ENCODE results near the gene ITIH5. TPM values are rescaled to one million over a fixed set of nuclear protein-coding genes. Genes with fewer than 3 reads are reported as not detected.
A peak's percentile ranks its signal among the peaks of the same experiment; 100 is the strongest.

ITIH5 gene
- polyA plus RNA-seq, 12 donors: 37.9 to 70.7 (median 47.4) TPM; not detected in 1

- DNase-seq: no peak
These were observed 31.2 kb downstream of the ITIH5 start for GRCh38 chr10:7635408-7636125.

DNA sequence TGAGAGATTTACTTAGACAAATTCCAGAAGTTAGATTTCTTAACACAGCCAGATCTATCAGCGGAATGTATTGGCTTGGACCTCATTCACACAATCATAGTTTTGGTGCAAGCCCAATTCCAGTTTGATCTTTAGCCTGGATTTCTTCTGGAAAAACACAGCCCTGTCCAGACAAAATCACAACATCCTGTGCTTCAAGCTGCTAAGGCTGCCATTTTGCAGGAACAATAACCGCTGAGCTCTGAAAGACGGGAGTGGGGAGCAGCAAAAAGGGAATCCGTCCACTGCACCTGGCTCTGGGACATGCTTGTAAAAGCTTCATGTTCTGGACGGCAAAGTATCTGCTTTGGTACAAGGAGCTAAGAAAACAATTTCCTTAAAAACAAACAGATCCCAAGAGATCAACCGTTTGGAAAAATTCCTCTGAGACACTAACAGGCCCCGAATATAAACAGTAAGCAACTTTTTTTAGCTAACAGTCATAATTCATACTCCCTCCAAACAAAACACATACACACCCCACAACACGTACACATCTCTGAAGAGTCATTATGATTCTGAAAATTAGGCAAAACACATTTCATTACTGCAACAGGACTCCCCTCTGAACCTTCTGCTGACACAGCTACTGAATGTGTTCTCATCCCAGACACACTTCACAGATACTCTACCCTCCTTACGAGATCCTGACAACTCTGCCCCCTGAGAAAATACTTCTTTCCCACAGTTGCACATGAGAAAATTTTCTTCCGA is 32.4 kb downstream of the ITIH5 start:
- DNase-seq: peak; percentile 70

DNA sequence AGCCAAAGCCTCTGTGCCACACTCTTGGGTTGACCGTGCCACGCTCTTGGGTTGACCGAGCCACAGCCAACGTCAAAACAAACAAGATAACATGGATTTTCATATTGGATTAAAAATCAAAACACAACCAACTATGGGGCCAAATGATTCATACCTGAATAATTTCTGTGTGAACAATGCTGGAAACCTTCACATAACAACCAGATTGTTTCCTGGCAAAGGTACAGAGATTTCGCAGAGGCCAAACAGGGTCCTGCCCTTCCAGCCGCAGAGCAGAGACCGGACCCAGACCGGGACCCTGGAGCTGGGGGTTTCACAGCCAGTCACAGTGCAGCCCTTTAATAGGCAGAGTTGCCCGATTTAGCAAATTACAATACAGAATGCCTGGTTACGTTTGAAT is 40.5 kb downstream of the ITIH5 start:
- DNase-seq: no peak

DNA sequence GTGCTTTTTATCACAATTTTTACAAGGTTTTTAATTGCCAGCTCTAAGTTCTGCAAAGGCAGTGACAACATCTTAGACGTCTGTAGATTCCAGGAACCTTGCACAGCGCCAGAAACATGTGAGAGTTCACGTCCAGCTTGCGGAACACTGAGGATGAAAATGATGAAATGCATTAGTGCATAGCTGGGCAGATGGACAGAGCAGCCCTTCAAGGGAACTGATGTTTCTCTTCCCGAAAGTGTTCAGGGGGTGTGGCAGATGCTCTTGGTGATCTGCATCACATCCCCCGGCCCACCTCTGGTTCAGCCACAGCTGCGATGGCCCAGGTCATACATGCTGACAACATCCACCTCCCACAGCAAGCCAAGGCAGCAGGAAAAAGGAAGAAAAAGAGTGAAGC is 40.9 kb downstream of the ITIH5 start:
- DNase-seq: no peak

DNA sequence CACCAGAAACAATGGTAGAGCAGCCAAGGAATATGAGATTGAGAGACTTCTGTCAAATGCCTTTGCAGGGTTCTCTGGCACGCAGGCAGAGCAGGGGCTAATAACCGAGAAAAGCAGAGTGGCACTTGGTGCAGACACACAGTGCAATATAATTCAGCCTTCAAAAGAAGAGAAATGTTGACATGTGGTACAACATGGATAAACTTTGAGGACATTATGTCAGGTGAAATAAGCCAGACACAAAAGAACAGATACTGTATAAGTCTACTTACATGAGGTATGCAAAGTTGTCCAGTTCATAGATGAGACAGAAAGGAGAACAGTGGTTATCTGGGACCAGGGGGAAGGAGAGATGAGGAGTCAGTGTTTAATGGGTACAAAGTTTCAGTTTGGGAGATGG is 41.8 kb downstream of the ITIH5 start:
- DNase-seq: no peak

DNA sequence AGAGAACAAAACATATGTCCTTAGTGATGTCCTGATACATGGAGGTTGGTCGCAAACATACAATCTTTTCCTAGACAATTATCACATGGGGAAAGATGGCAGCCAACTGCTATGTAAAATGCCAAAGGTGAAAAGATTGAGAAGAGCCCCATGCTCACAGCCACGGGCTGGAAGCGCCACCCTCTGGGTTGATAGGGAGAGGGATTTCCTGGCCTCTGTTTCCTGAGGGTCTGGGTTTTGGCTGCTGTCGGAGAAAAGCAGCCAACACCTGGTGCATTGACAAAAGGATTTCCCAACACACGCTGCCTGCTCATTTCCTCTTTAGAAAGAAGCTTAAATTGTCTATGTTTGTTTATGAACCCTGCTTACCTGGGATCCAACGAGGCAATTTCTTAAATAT is 43.8 kb downstream of the ITIH5 start:
- no peak for DNase-seq

GRCh38 chr10:7618461-7618860 is 48.3 kb downstream of the ITIH5 start:
- no peak for DNase-seq

DNA sequence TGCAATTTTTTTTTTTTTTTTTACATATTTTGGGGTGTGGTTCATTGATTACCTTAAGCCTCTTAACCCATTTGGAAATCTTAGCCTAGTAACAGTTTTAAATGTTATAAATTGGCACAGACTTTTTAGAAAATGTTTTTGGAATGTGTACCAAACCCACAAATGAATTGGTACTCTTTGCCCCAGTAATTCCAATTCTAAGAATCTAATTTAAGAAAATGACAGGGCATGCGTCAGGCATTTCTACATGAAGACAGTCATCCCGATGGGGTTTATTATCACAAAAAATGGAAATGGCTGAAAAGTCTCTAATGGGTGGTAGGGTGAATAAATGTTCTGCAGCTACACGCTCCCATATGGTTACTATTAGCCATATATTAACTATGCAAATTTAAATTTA is 54.9 kb downstream of the ITIH5 start:
- DNase-seq: no peak

DNA sequence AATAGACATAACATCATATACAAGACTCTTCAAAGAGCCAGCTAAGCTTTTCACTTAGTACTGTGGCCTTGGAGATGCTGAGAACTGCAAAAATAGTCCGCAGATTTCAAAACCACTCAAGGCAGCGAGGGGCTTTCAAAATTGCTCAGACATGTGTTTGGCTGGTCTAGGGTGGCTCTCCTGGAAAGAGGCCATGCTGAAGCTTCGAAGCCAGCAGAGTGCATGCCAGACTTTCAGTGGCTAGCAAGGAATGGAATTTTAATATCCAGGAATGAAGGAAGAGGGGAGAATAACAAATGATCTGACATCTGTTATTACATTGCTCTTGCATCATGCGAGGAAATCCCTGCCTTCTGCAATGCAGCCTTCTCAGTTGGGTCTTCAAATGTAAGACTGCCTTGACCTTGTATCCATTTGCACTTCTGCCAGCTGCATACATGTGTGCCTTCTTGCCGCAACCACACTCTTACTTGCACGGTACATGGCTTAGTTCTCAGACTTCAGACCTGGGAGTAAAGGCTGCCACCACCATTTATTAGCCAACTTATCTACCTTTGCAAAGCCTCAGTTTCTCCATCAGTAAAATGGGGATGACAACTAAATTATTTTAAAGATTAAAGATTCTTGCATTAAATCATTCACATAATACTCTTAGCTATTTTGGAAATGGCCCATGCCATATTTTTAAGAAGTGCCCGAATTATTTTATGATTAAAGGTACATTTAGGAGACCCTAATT is 55.9 kb downstream of the ITIH5 start:
- peak; percentile 82 for DNase-seq

DNA sequence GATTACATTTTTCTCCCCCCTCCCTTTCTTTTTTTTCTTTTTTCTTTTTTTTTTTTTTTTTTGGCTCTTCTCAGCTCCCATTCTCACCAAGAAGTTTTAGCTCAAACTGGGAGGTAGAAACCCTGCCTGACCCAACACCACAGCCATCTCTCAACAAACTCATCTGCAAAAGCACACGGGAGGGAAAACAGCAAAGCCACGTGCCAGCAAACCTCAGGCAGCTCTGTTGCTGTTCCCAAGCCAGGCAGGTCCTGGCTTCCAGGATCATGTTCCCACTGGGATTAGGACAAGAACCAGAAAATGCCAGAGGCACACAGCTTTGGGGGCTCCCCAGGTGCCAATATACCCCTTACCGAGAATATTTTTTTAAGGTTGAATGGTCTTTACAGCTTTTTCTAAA is 56.7 kb downstream of the ITIH5 start:
- DNase-seq: no peak

GRCh38 chr10:7609556-7609955 is 57.2 kb downstream of the ITIH5 start:
- no peak for DNase-seq

DNA sequence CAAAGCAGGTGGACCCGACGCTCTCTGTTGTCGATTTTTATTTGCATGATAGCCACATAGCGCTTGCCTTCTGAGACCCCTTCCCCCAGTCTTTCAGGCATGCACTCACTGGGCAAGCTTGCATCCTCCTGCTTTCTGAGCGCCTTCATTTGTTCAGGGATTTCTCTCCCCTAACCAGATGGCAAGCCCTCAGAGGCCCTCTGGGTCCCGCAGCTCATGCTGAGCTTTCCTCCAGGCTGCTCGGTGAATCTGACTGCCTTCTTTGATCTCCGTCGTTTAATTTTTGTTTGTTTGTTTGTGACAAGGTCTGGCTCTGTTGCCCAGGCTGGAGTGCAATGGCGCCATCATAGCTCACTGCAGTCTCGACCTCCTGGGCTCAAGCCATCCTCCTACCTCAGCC is 58.8 kb downstream of the ITIH5 start:
- DNase-seq: no peak

DNA sequence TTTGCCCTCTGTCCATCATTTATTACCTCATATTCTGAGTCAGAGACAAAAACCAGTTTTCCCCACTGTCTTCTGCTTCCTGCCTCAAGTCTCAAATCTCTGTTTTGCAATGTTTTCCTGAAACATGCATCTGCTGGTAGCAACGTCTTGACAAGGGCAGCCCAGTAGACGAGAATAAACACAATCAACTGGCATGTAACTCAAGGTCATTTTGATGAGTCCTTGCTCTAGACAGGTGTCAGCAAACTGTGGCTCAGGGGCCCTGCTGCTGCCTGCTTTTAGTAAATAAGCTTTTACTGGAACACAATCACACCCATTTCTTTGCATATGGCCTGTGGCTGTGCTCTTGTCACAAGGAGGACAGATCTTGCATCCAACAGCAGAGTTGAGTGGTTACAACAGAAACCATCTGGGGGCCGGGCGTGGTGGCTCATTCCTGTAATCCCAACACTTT is 59.8 kb downstream of the ITIH5 start:
- DNase-seq: no peak

- no peak for DNase-seq
These were observed 61.0 kb downstream of the ITIH5 start for GRCh38 chr10:7605565-7606295.

DNA sequence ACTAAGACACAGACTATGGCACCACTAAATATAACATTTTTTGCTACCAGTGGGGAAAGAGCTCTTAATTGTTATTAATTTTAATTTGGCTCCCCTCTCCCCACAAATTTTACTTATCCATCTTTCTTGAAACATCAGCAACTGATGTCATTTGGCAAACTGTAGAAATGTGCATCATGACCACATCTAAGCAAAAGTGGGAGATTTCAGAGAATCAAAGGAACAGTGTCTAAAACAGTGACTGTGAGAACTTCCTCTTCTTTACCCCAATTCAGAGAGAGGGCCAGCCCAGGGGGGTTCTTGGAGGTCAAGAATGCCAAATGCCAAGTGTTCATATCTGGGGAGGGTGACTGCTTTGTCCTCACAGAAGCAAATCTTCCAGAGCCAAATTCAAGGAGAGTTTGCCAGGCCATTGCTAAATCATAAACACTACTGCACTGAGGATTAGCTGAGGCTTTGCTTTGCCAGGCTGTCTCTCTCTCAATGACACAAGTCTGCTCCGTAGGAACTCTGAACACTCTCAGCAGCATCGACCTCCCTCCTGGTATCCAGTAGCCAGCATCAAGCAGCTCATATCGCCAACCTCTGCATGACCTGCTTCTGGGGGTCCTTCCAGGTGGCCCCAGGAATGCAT is 65.6 kb downstream of the ITIH5 start:
- no peak for DNase-seq

- no peak for DNase-seq
These were observed 68.0 kb downstream of the ITIH5 start for GRCh38 chr10:7598771-7599170.

GRCh38 chr10:7596356-7596755 is 70.4 kb downstream of the ITIH5 start:
- no peak for DNase-seq

GRCh38 chr10:7593905-7594304 is 72.9 kb downstream of the ITIH5 start:
- no peak for DNase-seq

DNA sequence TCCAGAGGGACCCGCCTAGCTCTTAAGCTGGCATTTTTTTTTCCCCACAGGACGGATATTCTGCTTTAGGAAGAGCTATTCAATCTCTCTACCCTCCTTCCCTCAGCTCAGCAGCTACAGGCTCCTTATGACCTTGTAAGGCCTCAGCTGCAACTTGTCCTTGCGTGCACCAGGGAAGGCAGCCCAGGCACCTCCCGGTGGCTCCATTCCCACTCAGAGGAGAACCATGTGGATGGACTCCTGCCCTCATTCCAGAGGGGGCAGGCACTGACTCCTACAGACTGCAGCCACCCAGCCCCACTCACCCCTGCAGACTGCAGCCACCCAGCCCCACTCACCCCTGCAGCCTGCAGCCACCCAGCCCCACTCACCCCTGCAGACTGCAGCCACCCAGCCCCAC is 73.7 kb downstream of the ITIH5 start:
- no peak for DNase-seq

GRCh38 chr10:7592627-7593026 is 74.1 kb downstream of the ITIH5 start:
- DNase-seq: no peak

DNA sequence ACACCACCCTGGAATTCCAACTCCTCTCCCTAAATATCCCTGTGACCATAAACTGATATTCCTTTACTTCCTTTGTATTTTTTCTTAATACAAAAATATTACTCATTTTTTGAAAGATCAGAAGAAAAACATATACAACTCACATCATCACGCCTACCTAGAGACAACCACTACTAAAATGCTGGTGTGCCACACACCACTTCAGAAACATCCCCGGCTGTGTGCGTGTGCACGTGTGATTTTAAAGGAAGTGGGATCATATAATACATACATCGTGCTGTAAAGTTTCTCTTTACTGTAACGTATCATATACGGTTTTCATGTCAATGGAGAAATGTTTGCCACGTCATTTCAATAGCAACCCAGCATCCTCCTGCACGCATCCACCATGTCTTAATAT is 76.5 kb downstream of the ITIH5 start:
- DNase-seq: no peak

DNA sequence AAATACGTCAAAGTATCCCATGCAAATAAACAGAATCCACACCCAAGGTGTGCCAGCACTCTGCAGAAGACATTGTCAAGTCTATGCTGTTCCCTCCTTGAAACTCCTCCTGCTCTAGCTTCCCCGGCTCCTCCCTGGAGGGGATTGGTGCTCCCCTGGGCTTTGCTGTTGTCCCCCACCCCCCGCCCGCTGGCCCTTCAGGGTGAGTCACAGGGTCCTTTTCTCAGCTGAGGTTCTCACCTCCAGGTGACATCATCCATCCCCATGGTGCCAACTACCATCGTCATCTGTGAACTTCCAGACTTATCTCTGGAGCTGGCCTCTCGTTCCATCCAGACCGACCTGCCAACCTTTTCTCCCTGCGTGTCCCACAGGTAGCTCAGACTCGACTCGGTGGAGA is 77.0 kb downstream of the ITIH5 start:
- no peak for DNase-seq
